Left ventricle myocardium superior (tissue), 1 donor: ENCODE data around the gene THPO. TPM values are rescaled to one million over a fixed set of nuclear protein-coding genes. Genes with fewer than 3 reads are reported as not detected.
"Not testable (repeated sequence)": the region's sequence is repeated elsewhere in the genome, so short reads cannot be mapped to it uniquely, and the experiment has no call there.

Source experiments
- ATAC-seq: fragments of 200-7000 bp; cut with Tn5 transposase; one replicate; pipeline ENCODE4 v1.9.1; 2020; ENCODE audit warnings: mild to moderate bottlenecking, moderate library complexity
- DNase-seq: peaks from one replicate; pipeline ENCODE4 v3.0.0-alpha.2; 2020
- intact Hi-C: fragments of 100-400 bp; cut with micrococcal nuclease; formaldehyde crosslinking; loops from one replicate; pipeline ENCODE4 v1.11.0; 2022
- total RNA-seq: library from RNA; stranded (reverse); fragmentation: NEBNext Ultra II Directional; extraction: Animal tissue kit (Norgen Biotek cat#: 25700); gene quantifications from one replicate; pipeline ENCODE4 v1.2.1, GENCODE V29; 2021
- donor health status: DM: no; HTN: yes; CAD: no; lungs with severe emphysema.

Gene THPO
- total RNA-seq, 1 donor from 2014 or later, result 0.37 TPM

- peak; percentile 75 for DNase-seq
- intact Hi-C loops, result no loop called here
- peak; percentile 41 for ATAC-seq
Observed at GRCh38 chr3:184354121-184354728, 23.8 kb downstream of the THPO start.

- intact Hi-C loops, result no loop called here
- DNase-seq (peak; percentile 26), ATAC-seq (no peak)
Observed at GRCh38 chr3:184353546-184353941, 24.5 kb downstream of the THPO start.

- no peak for ATAC-seq
- DNase-seq, result peak; percentile 25
- intact Hi-C loops, result no loop called here
Observed at GRCh38 chr3:184352897-184353545, 25.0 kb downstream of the THPO start.

GRCh38 chr3:184352149-184352785 is 25.7 kb downstream of the THPO start:
- DNase-seq (peak; percentile 26), ATAC-seq (no peak)
- intact Hi-C loops, result no loop called here

GRCh38 chr3:184351511-184352148 is 26.4 kb downstream of the THPO start:
- intact Hi-C loops, result no loop called here
- ATAC-seq (no peak), DNase-seq (peak; percentile 15)

GRCh38 chr3:184350618-184351017 is 27.4 kb downstream of the THPO start:
- intact Hi-C loops, result no loop called here
- DNase-seq, result no peak
- ATAC-seq, result no peak

GRCh38 chr3:184349563-184350470 is 28.2 kb downstream of the THPO start:
- DNase-seq, result no peak
- ATAC-seq, result no peak
- intact Hi-C loops, result no loop called here

- DNase-seq (no peak), ATAC-seq (no peak)
- intact Hi-C loops, result no loop called here
Observed at GRCh38 chr3:184348057-184348382, 30.0 kb downstream of the THPO start.

GRCh38 chr3:184347321-184348056 is 30.5 kb downstream of the THPO start:
- intact Hi-C loops, result no loop called here
- DNase-seq (no peak), ATAC-seq (no peak)

GRCh38 chr3:184346480-184347190 is 31.4 kb downstream of the THPO start:
- ATAC-seq (no peak), DNase-seq (peak; percentile 36)
- intact Hi-C loops, result no loop called here

- intact Hi-C loops, result no loop called here
- DNase-seq, result peak; percentile 75
- peak; percentile 84 for ATAC-seq
Observed at GRCh38 chr3:184345317-184346144, 32.5 kb downstream of the THPO start.

- DNase-seq, result peak; percentile 28
- intact Hi-C loops, result no loop called here
- ATAC-seq, result no peak
Observed at GRCh38 chr3:184344579-184345316, 33.3 kb downstream of the THPO start.

- intact Hi-C loops, result no loop called here
- ATAC-seq (no peak), DNase-seq (no peak)
Observed at GRCh38 chr3:184343200-184343876, 34.7 kb downstream of the THPO start.

GRCh38 chr3:184341925-184342324 is 36.1 kb downstream of the THPO start:
- ATAC-seq, result no peak
- intact Hi-C loops, result no loop called here
- no peak for DNase-seq

- ATAC-seq, DNase-seq, intact Hi-C loops: not testable (repeated sequence)
Observed at GRCh38 chr3:184339451-184340135, 38.4 kb downstream of the THPO start.
